H1 (cell line): Measurements from ENCODE around the gene BCL2L14.

Experiments
- CTCF ChIP-seq, 3 experiments: IDR thresholded peaks; 1 replicate in 2 of 3; 2 replicates in 1 of 3; pipeline versions ENCODE4 v1.5.1 to v1.6.1; 2011; ENCODE audit warnings: low read length in 3 of 3, mild to moderate bottlenecking in 3 of 3, inconsistent platforms in 2 of 3, low read depth in 1 of 3, moderate library complexity in 1 of 3; ENCODE audit not compliant: insufficient read depth in 1 of 3; ENCODE audit errors: control extremely low read depth in 1 of 3
- GTF2F1 ChIP-seq: IDR thresholded peaks from 2 replicates; pipeline ENCODE4 v1.6.1; 2012; ENCODE audit warnings: low read depth, low read length, improper control_type of control experiment, borderline replicate concordance
- SRF ChIP-seq: IDR thresholded peaks from 2 replicates; pipeline ENCODE4 v1.6.1; 2011; ENCODE audit warnings: mild to moderate bottlenecking, low read depth, low read length, moderate library complexity

GRCh38 chr12:12127304-12127703 is 56.6 kb downstream of the BCL2L14 start:
- no peak for TF ChIP-seq GTF2F1
- TF ChIP-seq SRF: no peak
- no peak for TF ChIP-seq CTCF (IDR thresholded peaks at IDR 0.05; ENCODE audit: control extremely low read depth in 1 of 3, insufficient read depth in 1 of 3, low read depth in 1 of 3, low read length in 3 of 3)
